B cell (primary cell): ENCODE results near the gene EIF5A. TPM values are rescaled to one million over a fixed set of nuclear protein-coding genes. Genes with fewer than 3 reads are reported as not detected.

Source experiments
- ATAC-seq: fragments of 200-7000 bp; cut with Tn5 transposase; one replicate; pipeline ENCODE4 v1.10.0; 2021; ENCODE audit warnings: low read depth, mild to moderate bottlenecking, moderate number of reproducible peaks, moderate library complexity
- CTCF ChIA-PET: fragments of 350-600 bp; sonication (Branson Sonifier 250); formaldehyde crosslinking; loops from one replicate; lab custom pipeline; 2021; ENCODE audit warnings: antibody characterized with exemption, inconsistent platforms; lab: Charles Lee
- POLR2A ChIA-PET: fragments of 350-600 bp; sonication (Branson Sonifier 250); formaldehyde crosslinking; loops from one replicate; lab custom pipeline; 2021; ENCODE audit warnings: antibody characterized with exemption; lab: Charles Lee
- DNase-seq: peaks from one replicate; pipeline ENCODE4 v3.0.0; 2013
- H2AFZ ChIP-seq: 2 replicates; pipeline ENCODE4 v1.6.1; 2012; ENCODE audit warnings: mild to moderate bottlenecking, low read depth, low read length; ENCODE audit not compliant: insufficient read depth, poor library complexity, severe bottlenecking
- H3K27ac ChIP-seq, 2 donors: 1 replicate in 1 of 2; 2 replicates in 1 of 2; pipeline ENCODE4 v1.5.1; 2012 to 2013; ENCODE audit warnings: low read length in 2 of 2, mild to moderate bottlenecking in 2 of 2, moderate library complexity in 1 of 2
- H3K27me3 ChIP-seq, 4 experiments: fragments of 200-600 bp in 1 of 4; sonication (generic) in 1 of 4; replicated peaks in 1 of 4; 1 replicate in 2 of 4; 2 replicates in 2 of 4; pipeline versions ENCODE4 v1.6.1 to v1.7.0; 2013 to 2016; ENCODE audit warnings: low read length in 3 of 4, mild to moderate bottlenecking in 2 of 4, mixed read lengths in 1 of 4, moderate library complexity in 1 of 4; ENCODE audit not compliant: insufficient read depth in 4 of 4, control insufficient read depth in 3 of 4; ENCODE audit errors: control extremely low read depth in 1 of 4
- H3K36me3 ChIP-seq, 2 experiments: replicated peaks in 1 of 2; 1 replicate in 1 of 2; 2 replicates in 1 of 2; pipeline versions ENCODE4 v1.6.1 to v1.7.1; 2013; ENCODE audit warnings: low read length in 1 of 2; ENCODE audit not compliant: insufficient read depth in 2 of 2, control insufficient read depth in 1 of 2; ENCODE audit errors: control extremely low read depth in 1 of 2, extremely low read depth in 1 of 2
- H3K4me1 ChIP-seq, 2 donors: fragments of 200-600 bp in 1 of 2; sonication (generic) in 1 of 2; 1 replicate in 1 of 2; 2 replicates in 1 of 2; pipeline versions ENCODE4 v1.5.1 to v1.6.1; 2013 to 2017; ENCODE audit warnings: low read length in 2 of 2; ENCODE audit not compliant: control insufficient read depth in 2 of 2, insufficient read depth in 2 of 2
- H3K4me2 ChIP-seq: replicated peaks from 2 replicates; pipeline ENCODE3; 2012; ENCODE audit warnings: mild to moderate bottlenecking, low read depth, low read length; ENCODE audit not compliant: poor library complexity, severe bottlenecking
- H3K4me3 ChIP-seq, 5 experiments: fragments of 200-600 bp in 1 of 5; sonication (generic) in 1 of 5; 1 replicate in 3 of 5; 2 replicates in 2 of 5; pipeline versions ENCODE4 v1.5.1 to v1.7.0; 2011 to 2016; ENCODE audit warnings: low read length in 4 of 5, mild to moderate bottlenecking in 4 of 5, low read depth in 2 of 5, control low read depth in 1 of 5, moderate library complexity in 1 of 5; ENCODE audit not compliant: insufficient read depth in 1 of 5; ENCODE audit errors: control extremely low read depth in 1 of 5, extremely low read depth in 1 of 5
- H3K79me2 ChIP-seq: fragments of 200-600 bp; sonication (generic); one replicate; pipeline ENCODE4 v1.6.0; 2016; ENCODE audit warnings: low read length; ENCODE audit not compliant: control insufficient read depth, insufficient read depth
- H3K9ac ChIP-seq: fragments of 200-600 bp; sonication (generic); 2 replicates; pipeline ENCODE4 v1.6.1; 2017; ENCODE audit warnings: mild to moderate bottlenecking, low read length, moderate library complexity
- H3K9me3 ChIP-seq, 3 donors: one replicate each; pipeline versions ENCODE4 v1.6.1 to v1.7.1; 2013; ENCODE audit warnings: low read length in 2 of 3; ENCODE audit not compliant: control insufficient read depth in 2 of 3, insufficient read depth in 1 of 3; ENCODE audit errors: control extremely low read depth in 1 of 3
- H4K20me1 ChIP-seq: 2 replicates; pipeline ENCODE4 v1.6.0; 2012; ENCODE audit warnings: mild to moderate bottlenecking, low read length; ENCODE audit not compliant: insufficient read depth, control insufficient read depth, poor library complexity, severe bottlenecking
- H3K27ac Mint-ChIP-seq: one replicate; pipeline ENCODE4 v1.8.0; 2021; ENCODE audit warnings: mixed read lengths
- H3K27me3 Mint-ChIP-seq: one replicate; pipeline ENCODE4 v1.8.0; 2021; ENCODE audit warnings: mixed read lengths
- H3K4me1 Mint-ChIP-seq: one replicate; pipeline ENCODE4 v1.8.0; 2021; ENCODE audit warnings: mixed read lengths
- H3K4me3 Mint-ChIP-seq: one replicate; pipeline ENCODE4 v1.8.0; 2021; ENCODE audit warnings: mixed read lengths
- H3K9me3 Mint-ChIP-seq: one replicate; pipeline ENCODE4 v1.8.0; 2022; ENCODE audit warnings: mixed read lengths; ENCODE audit not compliant: insufficient read depth
- EZH2 ChIP-seq: IDR thresholded peaks from 2 replicates; pipeline ENCODE4 v1.6.1; 2012; ENCODE audit warnings: borderline replicate concordance, low read depth, mild to moderate bottlenecking, moderate library complexity, low read length; ENCODE audit not compliant: insufficient read depth, poor library complexity, severe bottlenecking
- WGBS: methylation state at CpG from one replicate; pipeline ENCODE4 v1.1.5; 2013; ENCODE audit warnings: missing lambda C conversion rate; ENCODE audit not compliant: insufficient coverage; 5-methylcytosine and 5-hydroxymethylcytosine counted together
- intact Hi-C: fragments of 100-400 bp; cut with micrococcal nuclease; formaldehyde crosslinking; loops from one replicate; pipeline ENCODE4 v1.10.0; 2022
- polyA plus RNA-seq: library from polyadenylated mRNA; depleted of rRNA; stranded (reverse); fragments of >200 nt; gene quantifications from 2 replicates; pipeline ENCODE4 v1.2.3, GENCODE V29; 2012
- total RNA-seq, 2 donors: library from RNA; stranded (reverse); fragments of 120-200 nt in 1 of 2; gene quantifications; 1 replicate in 1 of 2; 2 replicates in 1 of 2; pipeline versions ENCODE4 v1.2.3 to v1.2.4, GENCODE V29; 2013 to 2022
- TF ChIP-seq, protein P1 (sequence below): fragments of 200-600 bp; IDR thresholded peaks from one replicate; pipeline ENCODE4 v1.8.0; 2022; ENCODE audit warnings: antibody characterized with exemption, mild to moderate bottlenecking

Gene EIF5A
- total and polyA plus RNA-seq, 2 donors (not counting 1 experiment from before 2014, with no cell fraction given): 233 to 576 TPM

DNA sequence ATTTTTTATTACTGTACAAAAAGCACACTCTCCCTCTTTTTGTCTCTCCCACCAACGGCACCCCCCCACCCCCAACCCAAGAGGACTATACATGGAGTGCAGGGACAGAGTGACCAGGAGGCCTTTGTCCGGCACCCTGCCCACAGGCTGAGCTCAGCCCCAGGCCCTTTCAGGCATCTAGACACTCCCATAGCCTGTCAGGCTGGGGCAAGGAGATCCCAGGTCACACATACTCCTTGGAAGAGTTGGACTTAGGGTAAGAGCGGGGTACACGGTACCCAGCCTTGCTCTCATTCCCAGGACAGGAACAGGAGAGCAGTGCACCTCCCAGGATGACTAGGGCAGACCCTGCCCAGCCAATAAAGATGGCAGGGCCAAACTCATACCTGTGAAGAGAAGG lies 47.3 kb upstream of the EIF5A start:
- H2AFZ ChIP-seq: no peak overlapping the region
- Mint-ChIP-seq H3K4me3 (peak overlapping the region; percentile 83), H3K9me3 (no peaks in the 10 kb centered on the region), H3K27me3 (peaks cover 15% of the 10 kb centered on the region), H3K4me1 (peaks cover 27% of the 10 kb centered on the region), H3K27ac (peak overlapping the region; percentile 37)
- peaks cover 27 to 32% of the 10 kb centered on the region in 2 donors for H3K4me1 ChIP-seq
- CTCF ChIA-PET: interaction anchor here (1.3 kb wide), 1 partner anchor 33 kb away, joined by 3 read pairs; no protein-coding TSS in a partner anchor
- H3K9ac ChIP-seq: no peak overlapping the region
- H3K79me2 ChIP-seq: no peaks in the 10 kb centered on the region
- H3K4me3 ChIP-seq: no peak overlapping the region
- H3K4me2 ChIP-seq: peak overlapping the region; percentile 99
- peaks cover 0 to 17% (median 8%) of the 10 kb centered on the region in 4 experiments for H3K27me3 ChIP-seq
- H3K36me3 ChIP-seq: peaks cover 6 to 30% of the 10 kb centered on the region in 2 experiments
- peaks cover 0 to 4% (median 0%) of the 10 kb centered on the region in 3 donors for H3K9me3 ChIP-seq
- ATAC-seq: no peak
- no peak overlapping the region for H3K27ac ChIP-seq
- intact Hi-C loops: no loop called here
- no peaks in the 10 kb centered on the region for H4K20me1 ChIP-seq
- TF ChIP-seq EZH2: no peak
- TF ChIP-seq, protein P1, sequence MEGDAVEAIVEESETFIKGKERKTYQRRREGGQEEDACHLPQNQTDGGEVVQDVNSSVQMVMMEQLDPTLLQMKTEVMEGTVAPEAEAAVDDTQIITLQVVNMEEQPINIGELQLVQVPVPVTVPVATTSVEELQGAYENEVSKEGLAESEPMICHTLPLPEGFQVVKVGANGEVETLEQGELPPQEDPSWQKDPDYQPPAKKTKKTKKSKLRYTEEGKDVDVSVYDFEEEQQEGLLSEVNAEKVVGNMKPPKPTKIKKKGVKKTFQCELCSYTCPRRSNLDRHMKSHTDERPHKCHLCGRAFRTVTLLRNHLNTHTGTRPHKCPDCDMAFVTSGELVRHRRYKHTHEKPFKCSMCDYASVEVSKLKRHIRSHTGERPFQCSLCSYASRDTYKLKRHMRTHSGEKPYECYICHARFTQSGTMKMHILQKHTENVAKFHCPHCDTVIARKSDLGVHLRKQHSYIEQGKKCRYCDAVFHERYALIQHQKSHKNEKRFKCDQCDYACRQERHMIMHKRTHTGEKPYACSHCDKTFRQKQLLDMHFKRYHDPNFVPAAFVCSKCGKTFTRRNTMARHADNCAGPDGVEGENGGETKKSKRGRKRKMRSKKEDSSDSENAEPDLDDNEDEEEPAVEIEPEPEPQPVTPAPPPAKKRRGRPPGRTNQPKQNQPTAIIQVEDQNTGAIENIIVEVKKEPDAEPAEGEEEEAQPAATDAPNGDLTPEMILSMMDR: no peak
- WGBS: 97% methylated on average over 3 of the region's 4 CpGs
- POLR2A ChIA-PET: no interaction called here
- DNase-seq: peak; percentile 25

DNA sequence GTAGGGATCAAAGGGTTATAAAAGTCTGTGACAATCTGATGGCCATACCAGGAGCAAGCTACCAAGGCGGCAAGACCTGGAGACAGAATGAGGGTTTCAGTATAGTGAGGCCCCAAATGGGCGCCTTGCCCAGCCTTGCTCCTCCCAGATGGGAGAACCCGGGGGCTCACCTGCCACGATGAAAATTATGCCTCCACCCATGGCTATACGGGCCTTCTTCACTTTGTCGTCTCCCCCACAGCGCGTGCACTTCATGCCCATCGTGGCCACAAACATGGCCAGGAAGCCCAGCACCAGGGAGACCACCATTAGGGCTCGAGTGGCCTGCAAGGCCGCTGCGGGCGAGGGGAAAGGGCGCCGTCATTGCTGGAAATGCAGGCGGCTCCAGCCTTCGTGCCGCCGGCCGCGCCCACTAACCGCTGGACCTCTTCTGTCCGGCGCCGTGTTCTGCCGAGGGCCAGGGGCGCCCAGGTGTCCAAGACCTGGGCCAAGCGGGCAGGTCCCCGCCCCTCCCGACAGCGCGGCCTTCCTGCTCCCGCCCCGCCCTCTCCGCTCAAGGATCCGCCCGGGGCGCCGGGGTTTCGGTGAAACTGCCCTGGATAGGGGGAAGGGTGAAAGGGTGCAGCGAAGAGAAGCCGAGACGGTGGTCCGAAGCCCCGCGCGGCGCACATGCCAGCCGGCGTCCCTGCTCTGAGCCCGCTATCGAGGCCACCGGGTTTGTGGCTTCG lies 46.6 kb upstream of the EIF5A start:
- 11% methylated on average over 54 of the region's 54 CpGs for WGBS
- no peaks in the 10 kb centered on the region for H3K79me2 ChIP-seq
- CTCF ChIA-PET: no interaction called here
- no peaks in the 10 kb centered on the region for H3K9me3 Mint-ChIP-seq
- ATAC-seq (peak; percentile 61), DNase-seq (peak; percentile 63)
- H3K4me3 Mint-ChIP-seq: peak overlapping the region; percentile 83
- peak overlapping the region in 4 of 5 experiments; percentile 49 to 71 (median 60) for H3K4me3 ChIP-seq
- H3K4me1 ChIP-seq: peaks cover 27 to 32% of the 10 kb centered on the region in 2 donors
- intact Hi-C loops: no loop called here
- peaks cover 27% of the 10 kb centered on the region for H3K4me1 Mint-ChIP-seq
- peaks cover 0 to 17% (median 8%) of the 10 kb centered on the region in 4 experiments for H3K27me3 ChIP-seq
- H3K4me2 ChIP-seq: peak overlapping the region; percentile 99
- peaks cover 6 to 26% of the 10 kb centered on the region in 2 experiments for H3K36me3 ChIP-seq
- peak overlapping the region; percentile 96 for H2AFZ ChIP-seq
- H3K27ac Mint-ChIP-seq: peak overlapping the region; percentile 50
- no peaks in the 10 kb centered on the region for H4K20me1 ChIP-seq
- H3K9ac ChIP-seq: peak overlapping the region; percentile 66
- H3K27ac ChIP-seq: peak overlapping the region in 1 of 2 donors; percentile 59
- POLR2A ChIA-PET: no interaction called here
- TF ChIP-seq EZH2: no peak
- TF ChIP-seq, protein P1: no peak
- H3K9me3 ChIP-seq: peaks cover 0 to 4% (median 0%) of the 10 kb centered on the region in 3 donors
- H3K27me3 Mint-ChIP-seq: peaks cover 15% of the 10 kb centered on the region
